GM19043 (cell line): ENCODE measurements around the gene HSF4.

Experiments used
- ATAC-seq: cut with Tn5 transposase; IDR thresholded peaks from one replicate; pipeline ENCODE4 v1.9.1; 2021; ENCODE audit warnings: low read depth; ENCODE audit not compliant: unreplicated experiment

Gene HSF4

DNA sequence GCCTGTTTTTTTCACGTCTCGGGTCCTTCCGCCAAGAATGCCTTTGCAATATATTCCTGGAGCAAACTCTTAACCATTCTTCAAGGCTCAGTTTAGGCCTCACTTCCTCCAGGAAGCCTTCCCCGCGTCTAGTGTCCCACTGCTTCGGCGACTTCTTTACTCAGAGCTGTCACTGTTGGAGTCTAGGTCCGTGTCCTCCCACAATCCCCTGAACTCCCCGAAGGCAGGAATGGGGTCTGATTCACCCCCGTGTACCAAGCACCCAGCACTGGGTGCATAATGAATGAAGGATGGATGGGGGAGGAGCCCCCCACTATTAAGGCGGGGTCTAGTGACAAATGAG lies 18.7 kb downstream of the HSF4 start:
- ATAC-seq = no peak

DNA sequence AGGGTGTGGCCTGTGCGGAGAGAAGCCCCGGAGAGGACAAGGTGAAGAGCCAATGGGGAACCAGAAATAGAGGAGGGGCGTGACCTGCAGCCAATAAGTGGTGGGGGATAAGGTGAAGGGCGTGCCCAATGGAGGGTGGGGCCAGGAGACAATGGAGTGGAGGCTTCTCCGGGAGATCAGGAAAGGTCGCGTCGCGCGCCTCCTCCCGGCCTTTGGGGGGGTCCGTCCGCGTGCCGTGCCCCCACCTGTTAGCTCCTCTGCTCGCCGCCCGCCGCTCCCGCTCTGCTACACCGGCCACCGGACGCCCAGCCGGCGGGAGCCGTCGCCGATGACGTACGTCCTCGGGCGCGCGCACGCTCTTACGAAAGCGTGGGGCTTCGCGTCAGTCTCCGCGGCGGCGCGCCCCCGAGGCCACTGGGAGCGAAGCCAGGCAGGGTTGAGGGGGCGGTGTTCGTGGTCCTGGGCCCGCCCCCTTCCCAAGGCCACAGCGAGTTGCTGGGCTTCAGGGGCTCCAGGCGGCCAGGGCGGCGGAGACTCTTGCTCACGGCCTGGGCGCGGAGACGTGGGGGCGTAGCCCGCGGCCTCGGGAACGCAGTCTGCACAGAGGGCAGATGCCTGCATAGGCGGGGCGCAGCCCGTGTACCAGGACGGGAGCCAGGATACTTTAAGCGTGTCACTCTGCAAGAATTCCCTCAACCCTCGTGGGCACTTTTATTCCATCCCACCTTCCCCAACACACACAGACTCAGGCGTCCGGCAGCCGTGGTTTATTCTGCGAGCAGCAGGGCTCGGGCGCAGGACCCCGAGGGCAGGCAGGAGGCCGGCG lies 19.3 kb downstream of the HSF4 start, which contains the start of gene MATCAP1:
Gene MATCAP1, minus strand, starts transcription at position 337 of the 826 bp plus-strand sequence. CDS start 3,353 bp downstream, outside the sequence.
- peak; percentile 93 for ATAC-seq

DNA sequence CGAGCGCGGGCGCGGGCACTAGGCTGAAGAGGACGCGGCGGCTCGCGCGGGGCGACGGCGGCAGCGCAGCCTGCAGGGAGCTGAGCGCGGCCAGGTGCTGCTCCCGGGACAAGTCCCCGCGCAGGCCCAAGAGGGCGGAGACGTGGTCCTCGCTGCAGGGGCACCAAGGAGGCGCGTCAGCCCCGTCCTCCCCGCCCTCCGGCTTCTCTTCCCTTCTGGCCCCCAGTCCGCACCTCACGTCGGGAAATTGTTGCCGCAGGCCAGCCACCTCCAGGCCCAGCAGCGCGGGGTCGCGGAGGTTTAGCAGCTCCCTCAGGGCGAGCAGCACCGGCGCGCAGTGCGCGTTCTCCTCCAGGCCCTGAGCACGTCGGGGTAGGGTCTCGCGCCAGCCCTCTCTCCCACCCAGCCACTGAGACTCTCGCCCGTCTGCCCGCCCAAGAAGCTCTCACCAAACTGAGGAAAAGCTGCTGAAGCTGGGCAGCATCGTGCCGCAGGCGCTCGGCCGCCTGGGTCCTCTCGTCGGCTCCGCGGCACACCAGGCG lies 20.0 kb downstream of the HSF4 start:
- no peak for ATAC-seq

DNA sequence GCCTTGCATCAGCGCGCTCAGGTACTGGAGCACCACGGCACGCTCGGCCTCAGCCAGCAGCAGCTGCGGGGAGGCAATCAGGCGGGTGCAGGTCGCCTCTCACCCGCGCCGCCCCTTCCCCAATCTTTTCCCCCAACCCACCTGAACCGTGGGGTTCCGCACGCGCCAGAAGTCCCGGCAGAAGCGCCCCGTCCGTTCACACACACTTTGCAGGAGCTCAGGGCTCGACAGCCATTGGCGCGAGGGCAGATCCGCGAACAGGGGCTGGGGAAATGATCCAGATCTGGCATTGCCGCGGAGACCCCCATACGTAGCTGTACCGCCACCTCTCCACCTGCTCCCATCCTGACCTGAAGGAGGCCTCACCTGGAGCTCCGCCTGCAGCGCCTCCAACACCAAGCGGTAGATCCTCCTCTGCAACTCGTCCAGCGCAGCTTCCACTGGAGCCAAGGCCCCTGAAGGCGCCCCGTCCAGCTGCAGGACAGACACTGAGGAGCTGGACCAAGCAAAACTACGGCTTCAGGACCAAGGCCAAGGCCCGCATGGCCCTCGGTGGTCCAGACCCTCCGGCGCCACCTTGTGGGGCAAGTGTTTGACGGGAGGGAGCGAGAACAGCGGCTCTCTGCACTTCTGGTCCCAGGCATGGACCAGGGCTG lies 20.6 kb downstream of the HSF4 start:
- ATAC-seq = no peak

DNA sequence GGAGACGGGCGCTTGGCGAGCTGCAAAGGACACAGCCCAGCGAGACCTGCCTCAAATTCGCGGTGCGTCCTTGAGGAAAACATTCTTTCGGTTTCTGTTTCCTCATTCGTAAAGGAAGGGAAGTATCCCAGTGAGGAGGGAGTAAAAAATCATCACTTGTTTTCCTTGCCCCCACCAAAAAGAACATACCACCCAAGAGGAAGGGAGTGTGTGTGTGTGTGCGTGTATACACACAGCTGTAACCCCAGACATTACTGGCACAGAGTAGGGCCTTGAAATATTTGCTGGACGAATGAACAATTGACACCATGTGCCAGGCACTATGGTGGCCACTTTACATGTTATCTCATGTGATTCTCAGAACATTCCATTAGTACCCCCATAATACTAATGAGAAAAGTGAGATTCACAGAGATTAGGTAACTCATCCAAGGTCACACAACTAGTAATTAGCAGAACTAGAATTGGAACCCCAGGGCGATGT lies 21.1 kb downstream of the HSF4 start:
- ATAC-seq = no peak

DNA sequence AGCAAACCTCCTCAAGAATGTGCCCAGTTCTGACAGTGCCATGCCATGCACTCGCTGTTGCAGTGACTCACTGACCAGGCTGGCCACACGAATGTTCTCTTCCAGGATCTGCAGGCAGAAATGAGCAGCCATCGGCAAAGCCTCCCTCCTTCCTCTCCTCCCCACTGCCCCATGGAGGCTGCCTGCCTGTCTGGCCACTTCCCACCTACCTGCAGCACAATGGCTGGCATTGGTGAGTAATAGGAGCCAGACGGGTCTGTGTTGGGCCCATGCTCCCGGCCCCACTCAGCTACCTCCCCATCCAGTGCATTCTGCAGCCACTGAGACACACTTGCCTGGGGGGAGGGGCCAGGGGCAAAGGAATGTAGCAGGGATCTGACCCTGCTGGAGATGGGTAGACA lies 22.0 kb downstream of the HSF4 start:
- ATAC-seq = no peak

DNA sequence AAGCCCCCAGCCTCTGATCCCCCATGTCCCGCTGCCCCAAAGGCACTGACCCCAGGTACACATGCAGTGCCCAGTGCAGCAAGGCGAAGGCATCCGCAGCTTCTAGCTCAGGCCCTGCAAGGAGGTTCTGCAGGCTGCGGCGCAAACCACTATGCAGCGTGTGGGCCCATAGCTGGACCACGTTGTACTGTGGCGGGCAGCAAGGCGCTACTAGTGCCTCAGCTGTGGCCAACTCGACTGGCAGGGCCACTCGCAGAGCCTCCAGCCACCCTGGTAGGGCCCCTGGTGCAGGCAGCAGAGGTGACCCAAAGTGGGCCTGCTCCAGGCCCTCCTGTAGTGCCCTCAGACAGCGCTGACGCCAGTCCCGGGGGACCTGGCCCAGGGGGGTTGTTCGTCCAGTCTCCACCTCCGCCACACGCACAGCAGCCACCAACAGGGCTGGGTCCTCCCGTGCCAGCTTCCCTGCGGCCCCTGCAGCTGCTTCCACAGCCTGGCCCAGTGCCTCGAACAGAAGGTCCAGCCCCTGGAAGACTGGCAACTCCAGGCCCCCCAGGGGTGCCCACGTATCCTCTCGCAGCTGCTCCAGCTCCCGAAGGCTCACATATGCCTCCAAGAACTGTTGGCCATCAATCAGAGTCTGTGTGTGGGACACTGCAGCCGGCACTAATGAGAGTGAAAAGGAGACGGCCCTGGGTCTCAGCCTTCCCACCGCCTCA lies 22.8 kb downstream of the HSF4 start:
- ATAC-seq = no peak

DNA sequence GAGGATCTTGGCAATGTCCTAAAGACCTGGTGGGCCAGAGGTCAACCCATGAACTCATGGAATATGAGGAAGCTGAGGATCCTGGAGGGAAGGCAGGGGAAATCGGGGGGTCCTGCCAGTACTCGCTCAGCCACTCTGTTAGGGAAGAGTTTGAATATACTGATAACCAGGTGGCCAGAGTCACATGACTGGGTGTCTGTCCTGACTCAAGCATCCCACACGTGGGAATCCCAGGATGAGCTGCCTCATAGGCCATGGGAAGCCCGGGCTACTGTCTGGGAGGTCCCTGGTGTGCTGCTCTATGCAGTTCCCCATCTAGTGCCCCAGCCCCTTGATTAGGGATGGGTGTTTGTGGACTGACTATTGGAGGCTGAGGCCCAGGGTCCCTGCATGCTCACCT lies 23.8 kb downstream of the HSF4 start:
- no peak for ATAC-seq

DNA sequence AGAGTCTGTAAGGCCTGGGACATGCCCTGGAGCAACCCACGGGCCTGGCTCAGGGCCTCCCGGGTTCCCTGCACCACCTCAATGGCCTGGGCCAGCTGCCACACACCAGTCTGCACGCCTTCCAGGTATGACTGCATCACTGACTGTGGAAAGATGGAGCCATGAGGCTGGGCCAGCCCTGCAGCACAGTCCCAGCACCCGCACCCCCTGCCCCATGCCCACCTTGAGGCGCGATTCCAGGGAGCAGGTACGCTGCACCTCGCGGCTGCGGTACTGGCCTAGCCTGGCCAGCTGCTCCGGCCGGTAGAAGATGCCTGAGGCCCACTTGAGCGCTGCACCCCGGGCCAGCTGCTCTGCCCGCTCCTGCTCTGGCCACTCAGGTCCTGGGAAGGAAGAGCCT lies 24.3 kb downstream of the HSF4 start:
- no peak for ATAC-seq

DNA sequence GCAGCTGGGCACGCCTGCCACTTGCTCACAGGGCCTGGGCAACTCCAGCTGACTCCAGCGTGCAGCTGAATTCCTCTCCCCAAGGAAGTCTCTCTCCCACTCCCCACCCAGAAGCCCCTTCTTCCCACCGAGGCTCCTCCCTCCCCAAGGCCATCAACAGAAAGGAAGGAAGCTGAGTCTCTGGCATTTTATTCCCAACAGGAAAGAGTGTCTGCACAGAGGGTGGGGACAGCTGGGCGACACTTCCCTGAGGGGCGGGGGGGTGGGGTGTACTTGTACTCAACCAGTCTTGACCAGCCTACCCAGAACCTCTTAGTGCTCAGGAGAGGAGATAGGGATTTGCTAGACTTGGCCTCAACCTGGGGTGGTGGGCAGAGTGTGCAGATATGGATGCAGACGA lies 25.5 kb downstream of the HSF4 start, which contains the start of gene EXOC3L1:
Gene EXOC3L1, minus strand, starts transcription at position 96 of the 400 bp plus-strand sequence. CDS start 460 bp downstream, outside the sequence.
- ATAC-seq = no peak

DNA sequence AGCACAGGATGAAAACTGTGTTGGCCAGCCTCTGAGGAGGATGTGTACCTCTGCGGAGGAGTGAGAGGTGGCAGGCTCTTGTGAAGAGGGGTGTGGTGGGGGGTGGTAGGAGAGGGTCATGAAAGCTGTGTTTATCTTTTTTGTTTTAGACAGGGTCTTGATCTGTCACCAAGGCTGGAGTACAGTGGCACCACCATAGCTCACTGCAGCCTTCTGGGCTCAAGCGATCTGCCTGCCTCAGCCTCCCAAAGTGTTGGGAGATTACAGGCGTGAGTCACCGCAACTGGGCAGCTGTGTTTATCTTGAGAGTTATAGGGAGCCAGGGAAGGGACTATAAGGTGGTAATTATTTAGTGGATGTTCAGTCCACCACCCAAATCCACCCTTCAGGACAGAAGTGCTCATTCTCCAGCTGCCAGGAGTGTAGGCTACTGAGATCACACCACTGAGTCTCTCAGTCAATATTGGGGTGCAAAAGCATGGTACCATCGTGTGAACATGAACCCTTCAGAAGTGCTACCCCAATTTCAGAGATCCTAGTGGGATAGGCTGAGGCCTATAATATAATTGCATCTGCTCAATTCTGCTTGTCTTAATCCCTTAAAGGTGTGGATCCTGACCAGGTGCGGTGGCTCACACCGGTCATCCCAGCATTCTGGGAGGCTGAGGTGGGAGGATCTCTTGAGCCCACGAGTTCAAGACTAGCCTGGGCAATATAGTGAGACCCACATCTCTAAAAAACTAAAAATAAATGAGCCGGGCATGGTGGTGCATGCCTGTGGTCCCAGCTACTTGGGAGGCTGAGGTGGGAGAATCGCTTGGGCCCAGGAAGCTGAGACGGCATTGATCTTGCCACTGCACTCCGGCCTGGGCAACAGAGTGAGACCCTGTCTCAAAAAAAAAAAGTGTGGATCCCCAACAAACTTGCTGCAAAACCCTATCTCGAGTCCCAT lies 26.2 kb downstream of the HSF4 start:
- ATAC-seq = no peak

DNA sequence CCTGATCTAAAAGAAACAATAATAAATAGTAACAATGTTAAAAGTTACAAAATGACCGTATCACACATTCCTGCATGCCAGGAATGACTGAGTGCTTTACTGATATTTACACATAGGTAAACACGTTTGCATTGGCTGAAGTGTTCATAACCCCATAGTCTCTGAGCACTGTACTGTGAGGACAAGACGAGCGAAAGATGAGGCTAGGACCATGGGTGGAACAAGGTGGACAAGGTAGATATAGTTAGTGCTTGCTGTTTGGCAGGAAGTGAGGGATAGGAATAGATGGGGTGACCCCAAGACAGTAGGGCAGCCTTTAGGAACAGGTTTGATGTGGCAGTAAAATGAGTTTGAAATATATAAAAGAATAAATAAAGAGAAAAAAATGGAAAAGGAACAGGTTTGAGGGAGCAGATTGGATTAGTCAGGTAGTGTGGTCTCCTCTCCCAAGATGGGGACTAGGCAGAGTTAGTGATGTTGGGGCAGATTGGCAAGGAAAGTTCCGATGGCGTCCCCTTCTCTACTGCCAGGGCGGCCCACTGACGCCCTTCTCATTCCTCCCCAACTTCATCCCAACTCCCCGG lies 27.0 kb downstream of the HSF4 start:
- no peak for ATAC-seq

DNA sequence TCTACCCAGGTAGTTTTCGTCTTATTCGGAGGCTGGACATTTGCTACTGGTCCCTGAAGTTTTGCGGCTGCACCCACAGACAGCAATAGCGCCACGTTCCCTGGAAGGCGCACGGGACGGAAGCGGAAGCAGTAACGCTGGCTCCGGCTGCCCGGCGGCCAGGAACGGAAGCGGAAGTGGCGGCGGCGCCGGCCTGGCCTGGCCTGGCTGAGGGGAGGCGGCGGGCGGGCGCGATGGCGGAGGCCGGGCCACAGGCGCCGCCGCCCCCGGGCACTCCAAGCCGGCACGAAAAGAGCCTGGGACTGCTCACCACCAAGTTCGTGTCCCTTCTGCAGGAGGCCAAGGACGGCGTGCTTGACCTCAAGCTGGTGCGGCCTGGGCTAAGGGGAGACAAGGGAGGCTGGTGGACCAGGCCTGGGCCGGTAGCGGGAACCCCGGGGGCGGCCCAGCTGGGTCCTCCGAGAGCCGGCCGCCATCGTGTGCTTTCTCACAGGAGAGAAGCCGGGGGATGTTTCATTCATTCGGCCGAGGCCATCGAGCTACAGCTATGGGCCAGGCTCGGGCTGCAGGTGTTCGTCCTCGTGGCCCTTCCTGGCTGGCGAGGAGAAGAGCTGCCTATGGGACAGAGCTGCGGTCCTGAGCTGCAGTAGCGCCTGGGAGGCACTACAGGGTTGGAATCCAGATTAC lies 27.6 kb downstream of the HSF4 start, which contains the start of gene E2F4:
Gene E2F4, plus strand, starts transcription at position 161 of the 687 bp plus-strand sequence. Its CDS starts 73 bp downstream, at position 234.
- peak; percentile 93 for ATAC-seq

DNA sequence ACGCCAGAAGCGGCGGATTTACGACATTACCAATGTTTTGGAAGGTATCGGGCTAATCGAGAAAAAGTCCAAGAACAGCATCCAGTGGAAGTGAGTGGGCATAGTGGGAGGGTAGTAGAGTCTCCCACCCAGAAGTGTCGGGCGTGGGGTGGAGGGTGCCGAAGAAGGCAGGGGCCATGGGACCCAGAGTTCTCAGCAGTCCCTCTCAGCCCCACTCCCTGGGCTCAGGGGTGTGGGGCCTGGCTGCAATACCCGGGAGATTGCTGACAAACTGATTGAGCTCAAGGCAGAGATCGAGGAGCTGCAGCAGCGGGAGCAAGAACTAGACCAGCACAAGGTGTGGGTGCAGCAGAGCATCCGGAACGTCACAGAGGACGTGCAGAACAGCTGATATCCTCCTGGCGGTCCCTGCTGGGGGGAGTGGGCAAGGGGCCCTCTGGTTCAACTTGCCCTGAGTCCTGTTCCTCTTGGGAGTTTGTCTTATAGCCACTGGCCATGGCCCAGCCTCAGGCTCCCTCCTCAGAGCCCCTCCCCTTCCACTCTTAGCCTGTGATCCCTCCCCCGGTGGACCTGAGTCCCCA lies 28.3 kb downstream of the HSF4 start:
- no peak for ATAC-seq

DNA sequence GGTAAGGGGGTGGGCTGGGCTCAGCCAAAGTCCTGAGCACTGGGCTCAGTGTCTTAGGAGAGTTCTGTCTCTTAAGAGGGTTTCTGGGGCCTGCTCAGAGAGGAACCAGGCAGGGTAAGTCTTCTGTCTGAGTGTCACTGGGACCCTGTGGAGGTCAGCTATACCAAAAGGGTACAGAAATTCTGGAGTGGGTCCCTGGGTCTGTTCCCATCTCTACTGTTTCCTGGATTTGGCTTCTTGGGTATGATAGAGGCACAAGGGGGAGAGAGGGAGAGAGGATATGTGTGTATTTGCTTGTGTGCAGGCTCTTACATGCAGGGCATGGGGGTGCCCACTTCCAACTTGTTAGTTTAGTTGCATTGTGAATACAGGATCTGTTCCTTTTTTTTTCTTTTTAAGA lies 29.0 kb downstream of the HSF4 start:
- no peak for ATAC-seq

DNA sequence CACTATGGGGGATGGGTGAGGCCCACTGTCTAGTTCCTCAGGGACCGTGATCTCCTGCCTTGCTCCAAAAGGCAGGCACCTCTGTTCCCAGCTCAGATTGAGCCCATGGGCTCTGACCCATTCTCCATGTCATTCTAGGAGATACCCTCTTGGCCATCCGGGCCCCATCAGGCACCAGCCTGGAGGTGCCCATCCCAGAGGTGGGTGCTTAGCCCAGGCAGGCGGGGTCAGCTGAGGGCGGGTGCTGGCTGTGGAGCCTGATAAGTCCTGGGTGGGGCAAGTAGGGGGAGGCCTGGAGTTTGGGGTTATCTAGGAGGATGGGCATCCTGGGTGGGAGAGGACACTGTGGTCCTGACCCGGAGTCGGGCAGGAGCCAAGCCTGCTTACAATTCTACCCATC lies 29.7 kb downstream of the HSF4 start:
- no peak for ATAC-seq

DNA sequence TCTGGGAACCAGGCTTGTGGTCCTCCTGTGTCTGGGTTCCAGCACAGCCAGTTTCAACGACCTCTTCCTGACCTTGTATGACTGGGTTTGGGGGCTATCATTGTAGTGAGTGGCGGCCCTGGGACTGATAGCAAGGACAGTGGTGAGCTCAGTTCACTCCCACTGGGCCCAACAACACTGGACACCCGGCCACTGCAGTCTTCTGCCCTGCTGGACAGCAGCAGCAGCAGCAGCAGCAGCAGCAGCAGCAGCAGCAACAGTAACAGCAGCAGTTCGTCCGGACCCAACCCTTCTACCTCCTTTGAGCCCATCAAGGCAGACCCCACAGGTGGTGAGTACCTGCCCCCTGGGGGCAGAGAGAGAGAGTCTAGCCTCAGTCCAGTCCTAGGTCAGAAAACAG lies 31.1 kb downstream of the HSF4 start:
- ATAC-seq = no peak

DNA sequence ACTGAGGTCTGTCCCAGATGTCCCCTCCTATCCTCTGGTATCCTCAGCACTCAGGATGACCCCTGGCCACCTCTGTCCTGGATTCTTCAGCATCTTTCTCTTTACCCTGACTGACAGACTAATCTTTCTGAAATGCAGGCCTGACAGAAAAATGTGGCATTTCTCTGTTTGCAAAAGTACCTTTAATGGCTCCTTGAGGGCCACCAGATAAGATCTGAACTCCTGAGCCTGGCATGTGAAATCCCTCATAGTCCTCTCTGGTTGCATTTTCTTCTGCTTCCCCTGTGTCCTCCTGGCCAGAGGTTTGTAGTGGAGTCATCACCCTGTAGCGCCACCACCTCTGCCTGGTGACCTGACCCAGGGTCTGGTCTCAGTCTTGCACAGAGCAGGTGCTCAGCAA lies 32.3 kb downstream of the HSF4 start:
- ATAC-seq = no peak
